GM19099 (cell line): Measurements from ENCODE around the gene GALNTL6.

Source experiments
- POLR2A ChIP-seq: IDR thresholded peaks from 3 replicates; pipeline ENCODE4 v1.6.1; 2011; ENCODE audit warnings: low read depth; ENCODE audit not compliant: insufficient read length; ENCODE audit errors: extremely low read depth

Gene GALNTL6

GRCh38 chr4:171932238-171932637, 119.0 kb downstream of the GALNTL6 start:
- no peak for TF ChIP-seq POLR2A

GRCh38 chr4:171940656-171941055, 127.5 kb downstream of the GALNTL6 start:
- TF ChIP-seq POLR2A: no peak

- TF ChIP-seq POLR2A: no peak
These were observed 134.2 kb downstream of the GALNTL6 start for GRCh38 chr4:171947400-171947799.

- no peak for TF ChIP-seq POLR2A
These were observed 134.8 kb downstream of the GALNTL6 start for GRCh38 chr4:171948038-171948437.

GRCh38 chr4:171954650-171955049, 141.4 kb downstream of the GALNTL6 start:
- no peak for TF ChIP-seq POLR2A

GRCh38 chr4:171956678-171957077, 143.5 kb downstream of the GALNTL6 start:
- TF ChIP-seq POLR2A: no peak

- TF ChIP-seq POLR2A: no peak
These were observed 148.9 kb downstream of the GALNTL6 start for GRCh38 chr4:171962110-171962509.

GRCh38 chr4:171966356-171966755, 153.2 kb downstream of the GALNTL6 start:
- TF ChIP-seq POLR2A: no peak

- no peak for TF ChIP-seq POLR2A
These were observed 165.0 kb downstream of the GALNTL6 start for GRCh38 chr4:171978216-171978615.

GRCh38 chr4:171979461-171979860, 166.3 kb downstream of the GALNTL6 start:
- no peak for TF ChIP-seq POLR2A

GRCh38 chr4:171981185-171981584, 168.0 kb downstream of the GALNTL6 start:
- TF ChIP-seq POLR2A: no peak

- TF ChIP-seq POLR2A: no peak
These were observed 171.0 kb downstream of the GALNTL6 start for GRCh38 chr4:171983935-171984805.

- no peak for TF ChIP-seq POLR2A
These were observed 171.9 kb downstream of the GALNTL6 start for GRCh38 chr4:171985129-171985528.

- TF ChIP-seq POLR2A: no peak
These were observed 180.0 kb downstream of the GALNTL6 start for GRCh38 chr4:171993247-171993646.

GRCh38 chr4:172007889-172008288, 194.7 kb downstream of the GALNTL6 start:
- no peak for TF ChIP-seq POLR2A

- TF ChIP-seq POLR2A: no peak
These were observed 196.4 kb downstream of the GALNTL6 start for GRCh38 chr4:172009446-172010230.
